ENCODE data around the gene FGFRL1. TPM values are rescaled to one million over a fixed set of nuclear protein-coding genes. Genes with fewer than 3 reads are reported as not detected.

The FGFRL1 gene
- total and polyA plus RNA-seq, 2 of the 13 experiments (the other 11 are each of a cell fraction or from before 2014, with no cell fraction given): 19.1 to 30.6 TPM

- TF ChIP-seq ZEB1 (IDR thresholded peaks at IDR 0.05; ENCODE audit: insufficient replicate concordance, low read depth): no peak
- TF ChIP-seq ZNF609 (CRISPR knock-in tag; IDR thresholded peaks at IDR 0.05; ENCODE audit: borderline replicate concordance): no peak
- no peak for TF ChIP-seq ZNF550 (CRISPR knock-in tag; IDR thresholded peaks at IDR 0.05; ENCODE audit: borderline replicate concordance)
- no peak for TF ChIP-seq SP140L (CRISPR knock-in tag; IDR thresholded peaks at IDR 0.05; ENCODE audit: borderline replicate concordance)
- no peak for TF ChIP-seq SMAD3 (CRISPR knock-in tag; IDR thresholded peaks at IDR 0.05)
- no peak for TF ChIP-seq ZNF460 (CRISPR knock-in tag; IDR thresholded peaks at IDR 0.05; ENCODE audit: borderline replicate concordance)
- TF ChIP-seq SOX13 (IDR thresholded peaks at IDR 0.05): no peak
- TF ChIP-seq SOX13 (CRISPR knock-in tag; conservative IDR thresholded peaks at IDR 0.05 in 1 of 2, IDR thresholded peaks at IDR 0.05 in 1 of 2): no peak
- TF ChIP-seq ZNF317 (CRISPR knock-in tag; IDR thresholded peaks at IDR 0.05): no peak
- TF ChIP-seq CENPT (CRISPR knock-in tag; IDR thresholded peaks at IDR 0.05; ENCODE audit: low read depth): no peak
- no peak for TF ChIP-seq E2F1 (CRISPR knock-in tag; IDR thresholded peaks at IDR 0.05)
- no peak for TF ChIP-seq ZNF746 (CRISPR knock-in tag; IDR thresholded peaks at IDR 0.05)
- no peak for TF ChIP-seq KMT2A (CRISPR knock-in tag; IDR thresholded peaks at IDR 0.05)
- no peak for TF ChIP-seq MBD4 (IDR thresholded peaks at IDR 0.05; ENCODE audit: borderline replicate concordance, low read length)
- 0 out of 2 replicates have a peak, but pooled peaks have one; percentile 49 for TF ChIP-seq ZNF563 (CRISPR knock-in tag; IDR thresholded peaks at IDR 0.05)
- TF ChIP-seq ZNF446 (CRISPR knock-in tag; IDR thresholded peaks at IDR 0.05): no peak
- TF ChIP-seq AKNA (CRISPR knock-in tag; IDR thresholded peaks at IDR 0.05; ENCODE audit: borderline replicate concordance): no peak
- no peak for TF ChIP-seq PHB2 (IDR thresholded peaks at IDR 0.05; ENCODE audit: partially characterized antibody)
- TF ChIP-seq ZNF350 (CRISPR knock-in tag; IDR thresholded peaks at IDR 0.05; ENCODE audit: borderline replicate concordance, low read depth): no peak
Measured at GRCh38 chr4:985123-985830, 26.1 kb upstream of the FGFRL1 start (continued).

Data from HepG2 (cell line).